PC-3 (cell line): Measurements from ENCODE around the gene PTPRD. TPM values are rescaled to one million over a fixed set of nuclear protein-coding genes. Genes with fewer than 3 reads are reported as not detected.

Experiments used
- ATAC-seq: fragments of 200-7000 bp; cut with Tn5 transposase; 2 replicates; pipeline ENCODE4 v1.9.1; 2020; ENCODE audit warnings: mild to moderate bottlenecking, moderate library complexity
- BruUV-seq: library from RNA; stranded (reverse); fragments of 400-500 nt; replicated peaks from 2 replicates; lab custom pipeline; 2021; lab: Mats Ljungman, UMichigan
- CTCF ChIA-PET: fragments of 300-600 bp; sonication (Branson Sonifier 250); formaldehyde crosslinking; loops from one replicate; lab custom pipeline; 2022; ENCODE audit warnings: antibody characterized with exemption; lab: Charles Lee
- POLR2A ChIA-PET: fragments of 300-600 bp; sonication (Branson Sonifier 250); formaldehyde crosslinking; loops from one replicate; lab custom pipeline; 2022; ENCODE audit warnings: antibody characterized with exemption; ENCODE audit not compliant: unreplicated experiment; lab: Charles Lee
- DNase-seq: peaks from one replicate; pipeline ENCODE4 v3.0.0-alpha.2; 2015
- H2AFZ ChIP-seq: fragments of 300-600 bp; sonication (generic); 2 replicates; pipeline ENCODE4 v1.6.0; 2016; ENCODE audit warnings: antibody characterized with exemption, low read length
- H3F3A ChIP-seq: fragments of 300-600 bp; sonication (generic); one replicate; pipeline ENCODE4 v1.6.0; 2017; ENCODE audit warnings: antibody characterized with exemption, low read length, control low read depth, mild to moderate bottlenecking; ENCODE audit not compliant: unreplicated experiment
- H3K27ac ChIP-seq: fragments of 300-600 bp; sonication (generic); 2 replicates; pipeline ENCODE4 v1.5.1; 2016; ENCODE audit warnings: mild to moderate bottlenecking, low read length
- H3K27me3 ChIP-seq: fragments of 300-600 bp; sonication (generic); 2 replicates; pipeline ENCODE4 v1.6.1; 2016; ENCODE audit warnings: low read length, mixed read lengths
- H3K36me3 ChIP-seq: fragments of 300-600 bp; sonication (generic); 2 replicates; pipeline ENCODE4 v1.6.1; 2016; ENCODE audit warnings: low read depth, mixed run types, low read length, mixed read lengths
- H3K4me1 ChIP-seq: fragments of 300-600 bp; sonication (generic); 2 replicates; pipeline ENCODE4 v1.5.1; 2016; ENCODE audit warnings: low read length; ENCODE audit not compliant: insufficient read depth
- H3K4me2 ChIP-seq: fragments of 300-600 bp; sonication (generic); 2 replicates; pipeline ENCODE4 v1.6.0; 2016; ENCODE audit warnings: low read length
- H3K4me3 ChIP-seq: fragments of 300-600 bp; sonication (generic); 2 replicates; pipeline ENCODE4 v1.5.1; 2016; ENCODE audit warnings: mild to moderate bottlenecking, low read length, mixed read lengths
- H3K79me2 ChIP-seq: fragments of 300-600 bp; sonication (generic); 2 replicates; pipeline ENCODE4 v1.6.1; 2017; ENCODE audit warnings: low read length, mixed read lengths
- H3K9ac ChIP-seq: fragments of 300-600 bp; sonication (generic); 2 replicates; pipeline ENCODE4 v1.6.0; 2016; ENCODE audit warnings: mild to moderate bottlenecking, low read length
- H3K9me2 ChIP-seq: fragments of 300-600 bp; sonication (generic); replicated peaks from 2 replicates; pipeline ENCODE4 v1.6.1; 2016; ENCODE audit warnings: mixed run types, low read length, mixed read lengths
- H3K9me3 ChIP-seq: fragments of 300-600 bp; sonication (generic); 2 replicates; pipeline ENCODE4 v1.6.1; 2016; ENCODE audit warnings: low read length, mixed read lengths
- H4K20me1 ChIP-seq: fragments of 300-600 bp; sonication (generic); 2 replicates; pipeline ENCODE4 v1.6.1; 2016; ENCODE audit warnings: low read length, mixed read lengths
- EZH2 ChIP-seq: fragments of 300-600 bp; sonication (generic); IDR thresholded peaks from one replicate; pipeline ENCODE4 v1.6.1; 2017; ENCODE audit warnings: antibody characterized with exemption, mild to moderate bottlenecking, low read length; ENCODE audit not compliant: unreplicated experiment
- EZH2phosphoT487 ChIP-seq: fragments of 300-600 bp; sonication (generic); IDR thresholded peaks from 2 replicates; pipeline ENCODE4 v1.6.1; 2018; ENCODE audit warnings: mild to moderate bottlenecking, antibody characterized with exemption, low read length, borderline replicate concordance
- intact Hi-C: fragments of 100-400 bp; cut with micrococcal nuclease; formaldehyde crosslinking; loops from 2 replicates; pipeline ENCODE4 v1.9.0; 2023
- total RNA-seq: library from RNA; depleted of rRNA; stranded (reverse); fragments of >200 nt; gene quantifications from 2 replicates; pipeline ENCODE4 v1.2.3, GENCODE V29; 2014
- TF ChIP-seq, protein P1 (sequence below): fragments of 300-600 bp; sonication (generic); conservative IDR thresholded peaks from 2 replicates; pipeline ENCODE4 v1.5.1; 2017; ENCODE audit warnings: antibody characterized with exemption, low read depth, mild to moderate bottlenecking, low read length

PTPRD gene
- total RNA-seq, 1 experiment from 2014 or later, result not detected

DNA sequence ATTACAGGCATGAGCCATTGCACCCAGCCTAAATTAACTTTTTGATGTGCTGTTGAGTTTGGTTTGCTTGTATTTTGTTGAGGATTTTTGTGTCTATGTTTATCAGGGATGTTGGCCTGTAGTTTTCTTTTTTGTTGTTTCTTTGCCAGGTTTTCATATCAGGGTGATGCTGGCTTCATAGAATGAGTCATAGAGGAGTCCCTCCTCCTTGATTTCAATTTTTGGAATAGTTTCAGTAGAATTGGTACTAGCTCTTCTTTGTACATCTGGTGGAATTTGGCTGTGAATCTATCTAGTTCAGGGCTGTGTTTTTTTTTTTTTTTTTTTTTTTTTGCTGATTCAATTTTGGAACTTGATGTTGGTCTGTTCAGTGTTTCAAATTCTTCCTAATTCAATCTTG lies 1648.9 kb downstream of the PTPRD start:
- no peak overlapping the region for H3K4me2 ChIP-seq
- no peaks in the 10 kb centered on the region for H3K4me1 ChIP-seq
- no peak overlapping the region for H3K27ac ChIP-seq
- H3K27me3 ChIP-seq, result no peaks in the 10 kb centered on the region
- ATAC-seq (no peak), DNase-seq (no peak)
- no peaks in the 10 kb centered on the region for H3F3A ChIP-seq
- POLR2A ChIA-PET, result no interaction called here
- CTCF ChIA-PET, result no interaction called here
- H3K79me2 ChIP-seq, result no peaks in the 10 kb centered on the region
- BruUV-seq, result no TSS peak
- H4K20me1 ChIP-seq, result no peaks in the 10 kb centered on the region
- H3K9me2 ChIP-seq, result no peaks in the 10 kb centered on the region
- H3K4me3 ChIP-seq, result no peak overlapping the region
- no peak overlapping the region for H2AFZ ChIP-seq
- no peaks in the 10 kb centered on the region for H3K9me3 ChIP-seq
- no peaks in the 10 kb centered on the region for H3K36me3 ChIP-seq
- intact Hi-C loops, result no loop called here
- TF ChIP-seq EZH2phosphoT487 (no peak), EZH2 (no peak)
- TF ChIP-seq, protein P1, sequence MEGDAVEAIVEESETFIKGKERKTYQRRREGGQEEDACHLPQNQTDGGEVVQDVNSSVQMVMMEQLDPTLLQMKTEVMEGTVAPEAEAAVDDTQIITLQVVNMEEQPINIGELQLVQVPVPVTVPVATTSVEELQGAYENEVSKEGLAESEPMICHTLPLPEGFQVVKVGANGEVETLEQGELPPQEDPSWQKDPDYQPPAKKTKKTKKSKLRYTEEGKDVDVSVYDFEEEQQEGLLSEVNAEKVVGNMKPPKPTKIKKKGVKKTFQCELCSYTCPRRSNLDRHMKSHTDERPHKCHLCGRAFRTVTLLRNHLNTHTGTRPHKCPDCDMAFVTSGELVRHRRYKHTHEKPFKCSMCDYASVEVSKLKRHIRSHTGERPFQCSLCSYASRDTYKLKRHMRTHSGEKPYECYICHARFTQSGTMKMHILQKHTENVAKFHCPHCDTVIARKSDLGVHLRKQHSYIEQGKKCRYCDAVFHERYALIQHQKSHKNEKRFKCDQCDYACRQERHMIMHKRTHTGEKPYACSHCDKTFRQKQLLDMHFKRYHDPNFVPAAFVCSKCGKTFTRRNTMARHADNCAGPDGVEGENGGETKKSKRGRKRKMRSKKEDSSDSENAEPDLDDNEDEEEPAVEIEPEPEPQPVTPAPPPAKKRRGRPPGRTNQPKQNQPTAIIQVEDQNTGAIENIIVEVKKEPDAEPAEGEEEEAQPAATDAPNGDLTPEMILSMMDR, result no peak
- no peak overlapping the region for H3K9ac ChIP-seq

DNA sequence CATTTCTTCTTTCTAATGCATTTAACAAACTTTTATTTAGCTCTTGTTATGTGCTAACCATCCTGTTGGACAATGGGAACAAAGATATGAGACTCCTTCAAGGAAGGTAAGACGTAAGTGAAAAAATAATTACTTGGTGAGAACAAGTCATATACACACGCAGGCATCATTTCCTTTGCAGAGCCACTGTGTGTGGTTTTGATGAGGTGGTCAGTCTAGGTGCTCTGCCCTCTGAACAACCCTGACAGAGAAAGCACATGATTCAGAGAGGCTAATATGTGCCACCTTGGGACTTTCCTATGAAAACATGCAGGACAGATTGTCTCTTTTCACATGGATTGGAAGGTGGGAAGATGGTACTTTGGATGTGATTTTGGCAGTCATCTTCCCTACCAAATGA lies 1650.7 kb downstream of the PTPRD start:
- DNase-seq, result no peak
- intact Hi-C loops, result no loop called here
- ATAC-seq, result no peak
- Histone ChIP-seq H3K4me2 (no peak overlapping the region), H3K27ac (no peak overlapping the region), H3K27me3 (no peaks in the 10 kb centered on the region), H3K9me3 (no peaks in the 10 kb centered on the region), H3K4me3 (no peak overlapping the region), H2AFZ (no peak overlapping the region), H4K20me1 (no peaks in the 10 kb centered on the region), H3K9me2 (no peaks in the 10 kb centered on the region), H3K36me3 (no peaks in the 10 kb centered on the region), H3K9ac (no peak overlapping the region), H3K4me1 (no peaks in the 10 kb centered on the region), H3F3A (no peaks in the 10 kb centered on the region), H3K79me2 (no peaks in the 10 kb centered on the region)
- CTCF ChIA-PET, result no interaction called here
- BruUV-seq, result no TSS peak
- POLR2A ChIA-PET, result no interaction called here
- TF ChIP-seq EZH2 (no peak), EZH2phosphoT487 (no peak)
- TF ChIP-seq, protein P1, result no peak

DNA sequence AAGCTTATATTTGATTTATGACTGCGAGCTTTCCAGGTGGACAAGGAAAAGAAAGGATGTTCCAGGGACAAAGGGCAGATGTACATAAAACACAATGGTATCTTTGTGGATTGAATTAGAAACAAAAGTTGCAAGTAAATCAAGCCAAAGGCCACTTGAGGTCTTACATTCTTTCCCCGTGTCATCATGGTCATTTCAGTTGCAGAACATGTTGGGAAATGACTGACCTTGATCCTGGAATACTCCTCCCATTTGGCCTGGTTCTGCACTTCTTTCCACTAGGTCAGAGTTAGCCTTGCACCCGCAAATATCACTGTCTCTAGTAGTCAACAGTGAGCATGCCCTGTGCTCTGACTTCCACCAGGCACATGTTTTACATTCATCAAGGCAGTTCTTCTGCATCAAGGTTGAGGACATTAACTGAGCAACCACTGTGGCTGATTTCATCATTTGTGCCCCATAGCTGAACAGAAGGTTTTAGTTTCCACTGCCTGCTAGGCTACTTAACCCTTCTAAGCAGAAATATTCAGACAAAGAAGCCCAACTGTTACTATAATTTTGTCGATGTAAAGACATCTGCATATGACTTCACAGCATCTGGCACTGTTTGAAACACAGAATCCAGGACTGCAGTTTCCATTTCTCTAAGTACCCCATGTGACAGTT lies 1651.5 kb downstream of the PTPRD start:
- Histone ChIP-seq H3K79me2 (no peaks in the 10 kb centered on the region), H3K4me1 (no peaks in the 10 kb centered on the region), H3K9me3 (no peaks in the 10 kb centered on the region), H3K9me2 (no peaks in the 10 kb centered on the region), H3K4me3 (no peak overlapping the region), H3K9ac (no peak overlapping the region), H3K4me2 (no peak overlapping the region), H3F3A (no peaks in the 10 kb centered on the region), H3K27me3 (no peaks in the 10 kb centered on the region), H2AFZ (no peak overlapping the region), H4K20me1 (no peaks in the 10 kb centered on the region), H3K27ac (no peak overlapping the region), H3K36me3 (no peaks in the 10 kb centered on the region)
- POLR2A ChIA-PET, result no interaction called here
- no peak for ATAC-seq
- no TSS peak for BruUV-seq
- TF ChIP-seq EZH2phosphoT487, result no peak
- intact Hi-C loops, result no loop called here
- no peak for DNase-seq
- CTCF ChIA-PET, result no interaction called here
